ENCODE measurements around the gene STIM2.

The STIM2 gene

GRCh38 chr4:27018076-27018475 lies 157.4 kb downstream of the STIM2 start:
- DNase-seq (ENCODE audit: low spot score) (no peak), ATAC-seq (ENCODE audit: low read depth) (no peak)
- H3K4me1 ChIP-seq (ENCODE audit: insufficient read depth, poor library complexity, severe bottlenecking): peaks cover 5% of the 10 kb centered on the region
- H3K27me3 ChIP-seq (ENCODE audit: insufficient read depth, poor library complexity, severe bottlenecking): no peaks in the 10 kb centered on the region
- H3K9me3 ChIP-seq (ENCODE audit: severe bottlenecking): no peaks in the 10 kb centered on the region
- H3K4me3 ChIP-seq (ENCODE audit: severe bottlenecking): no peak overlapping the region
- no peak overlapping the region for H3K27ac ChIP-seq (ENCODE audit: poor library complexity, severe bottlenecking)
- no peak for TF ChIP-seq CTCF (IDR thresholded peaks at IDR 0.05; ENCODE audit: poor library complexity, severe bottlenecking)
- 0 out of 2 replicates have a peak, but pooled peaks cover 6% of the 10 kb centered on the region for H3K36me3 ChIP-seq (ENCODE audit: low read depth)

GRCh38 chr4:27018910-27019309 lies 158.3 kb downstream of the STIM2 start:
- no peak for ATAC-seq (ENCODE audit: low read depth)
- TF ChIP-seq CTCF (IDR thresholded peaks at IDR 0.05; ENCODE audit: poor library complexity, severe bottlenecking): no peak
- Histone ChIP-seq H3K27me3 (ENCODE audit: insufficient read depth, poor library complexity, severe bottlenecking) (no peaks in the 10 kb centered on the region), H3K4me1 (ENCODE audit: insufficient read depth, poor library complexity, severe bottlenecking) (peaks cover 5% of the 10 kb centered on the region), H3K9me3 (ENCODE audit: severe bottlenecking) (no peaks in the 10 kb centered on the region), H3K36me3 (ENCODE audit: low read depth) (0 out of 2 replicates have a peak, but pooled peaks cover 6% of the 10 kb centered on the region), H3K27ac (ENCODE audit: poor library complexity, severe bottlenecking) (no peak overlapping the region), H3K4me3 (ENCODE audit: severe bottlenecking) (no peak overlapping the region)
- no peak for DNase-seq (ENCODE audit: low spot score)

GRCh38 chr4:27019766-27020165 lies 159.1 kb downstream of the STIM2 start:
- H3K4me1 ChIP-seq (ENCODE audit: insufficient read depth, poor library complexity, severe bottlenecking): peaks cover 5% of the 10 kb centered on the region
- no peaks in the 10 kb centered on the region for H3K9me3 ChIP-seq (ENCODE audit: severe bottlenecking)
- no peak overlapping the region for H3K4me3 ChIP-seq (ENCODE audit: severe bottlenecking)
- H3K27me3 ChIP-seq (ENCODE audit: insufficient read depth, poor library complexity, severe bottlenecking): no peaks in the 10 kb centered on the region
- H3K36me3 ChIP-seq (ENCODE audit: low read depth): 0 out of 2 replicates have a peak, but pooled peaks cover 6% of the 10 kb centered on the region
- no peak for TF ChIP-seq CTCF (IDR thresholded peaks at IDR 0.05; ENCODE audit: poor library complexity, severe bottlenecking)
- no peak overlapping the region for H3K27ac ChIP-seq (ENCODE audit: poor library complexity, severe bottlenecking)
- ATAC-seq (ENCODE audit: low read depth) (no peak), DNase-seq (ENCODE audit: low spot score) (no peak)

GRCh38 chr4:27020203-27020602 lies 159.6 kb downstream of the STIM2 start:
- Histone ChIP-seq H3K4me3 (ENCODE audit: severe bottlenecking) (no peak overlapping the region), H3K4me1 (ENCODE audit: insufficient read depth, poor library complexity, severe bottlenecking) (peaks cover 5% of the 10 kb centered on the region), H3K36me3 (ENCODE audit: low read depth) (0 out of 2 replicates have a peak, but pooled peaks cover 6% of the 10 kb centered on the region), H3K27me3 (ENCODE audit: insufficient read depth, poor library complexity, severe bottlenecking) (no peaks in the 10 kb centered on the region), H3K27ac (ENCODE audit: poor library complexity, severe bottlenecking) (no peak overlapping the region), H3K9me3 (ENCODE audit: severe bottlenecking) (no peaks in the 10 kb centered on the region)
- no peak for ATAC-seq (ENCODE audit: low read depth)
- TF ChIP-seq CTCF (IDR thresholded peaks at IDR 0.05; ENCODE audit: poor library complexity, severe bottlenecking): no peak
- no peak for DNase-seq (ENCODE audit: low spot score)

- Histone ChIP-seq H3K27ac (ENCODE audit: poor library complexity, severe bottlenecking) (no peak overlapping the region), H3K4me3 (ENCODE audit: severe bottlenecking) (no peak overlapping the region), H3K36me3 (ENCODE audit: low read depth) (0 out of 2 replicates have a peak, but pooled peaks cover 6% of the 10 kb centered on the region), H3K4me1 (ENCODE audit: insufficient read depth, poor library complexity, severe bottlenecking) (peaks cover 5% of the 10 kb centered on the region), H3K27me3 (ENCODE audit: insufficient read depth, poor library complexity, severe bottlenecking) (no peaks in the 10 kb centered on the region), H3K9me3 (ENCODE audit: severe bottlenecking) (no peaks in the 10 kb centered on the region)
- TF ChIP-seq CTCF (IDR thresholded peaks at IDR 0.05; ENCODE audit: poor library complexity, severe bottlenecking): no peak
- ATAC-seq (ENCODE audit: low read depth) (no peak), DNase-seq (ENCODE audit: low spot score) (no peak)
Observed at GRCh38 chr4:27020603-27021002, 160.0 kb downstream of the STIM2 start.
